ENCODE results near the gene JHY. TPM values are rescaled to one million over a fixed set of nuclear protein-coding genes. Genes with fewer than 3 reads are reported as not detected.

Gene JHY
- 1 to 10 TPM; 7.3 to 9.8 TPM for total RNA-seq
- 1 to 10 TPM; 8.0 to 10.0 (median 8.5) TPM for polyA plus RNA-seq (ENCODE audit: insufficient read length in 6 of 6)
- long read RNA-seq, donor 1, partial matches to known transcripts: 5 of 5 reads
- long read RNA-seq, donor 1, other reads (novel, unspliced or antisense): 0 of 5 reads
- long read RNA-seq, donor 2: 0 reads
- long read RNA-seq, donor 3, partial matches to known transcripts: 0 of 1 reads
- long read RNA-seq, donor 3, other reads (novel, unspliced or antisense): 0 of 1 reads
- long read RNA-seq, donor 4, partial matches to known transcripts: 2 of 2 reads
- long read RNA-seq, donor 4, other reads (novel, unspliced or antisense): 0 of 2 reads
- long read RNA-seq, donor 5, partial matches to known transcripts: 0 of 1 reads
- long read RNA-seq, donor 5, other reads (novel, unspliced or antisense): 0 of 1 reads
- long read RNA-seq, donor 6, partial matches to known transcripts: 1,090 of 1,470 reads
- long read RNA-seq, donor 6, other reads (novel, unspliced or antisense): 380 of 1,470 reads
- long read RNA-seq, donor 7: 0 reads
- long read RNA-seq, donor 8, partial matches to known transcripts: 0 of 1 reads
- long read RNA-seq, donor 8, other reads (novel, unspliced or antisense): 0 of 1 reads
- long read RNA-seq, donor 9: 0 reads
- long read RNA-seq, donor 10, partial matches to known transcripts: 1 of 1 reads
- long read RNA-seq, donor 10, other reads (novel, unspliced or antisense): 0 of 1 reads
- long read RNA-seq, donor 11, partial matches to known transcripts: 0 of 1 reads
- long read RNA-seq, donor 11, other reads (novel, unspliced or antisense): 0 of 1 reads
- long read RNA-seq, donor 12: 0 reads

DNA sequence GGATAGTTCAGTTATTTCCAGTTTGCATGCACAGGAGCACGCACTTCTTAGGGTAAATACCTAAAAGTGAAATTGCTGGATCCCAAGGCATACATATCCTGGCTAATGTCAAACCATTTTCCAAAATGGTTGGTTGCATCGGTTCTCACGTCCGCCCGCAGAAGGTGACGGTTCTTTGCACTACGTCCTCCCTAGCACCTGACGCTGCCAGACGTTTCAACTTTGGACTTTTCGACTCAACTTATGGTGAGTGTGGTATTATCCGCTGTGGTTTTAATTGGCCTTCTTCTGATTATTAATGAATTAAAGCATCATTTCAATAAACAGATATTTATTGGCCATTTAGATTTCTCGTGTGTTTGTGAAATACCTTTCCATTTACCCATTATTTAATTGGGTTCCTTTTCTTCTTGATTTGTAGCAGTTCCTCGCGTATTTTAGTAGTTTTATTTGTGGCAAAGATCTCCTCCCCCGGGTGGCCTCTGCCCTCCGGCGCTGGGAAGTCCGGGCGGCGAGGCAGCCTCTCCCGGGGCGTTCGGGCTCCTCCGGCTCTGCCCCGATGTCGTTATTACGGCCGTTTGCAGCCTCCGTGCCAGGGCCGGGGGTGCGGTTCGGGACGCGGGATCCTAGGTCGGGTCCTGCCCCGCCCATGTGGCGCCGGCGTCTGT, at the start of gene JHY:
Gene JHY, plus strand, starts transcription at position 571 of the 668 bp plus-strand sequence. CDS start 3,091 bp downstream, outside the sequence.
- Histone ChIP-seq H3K4me1 (peaks cover 7 to 8% of the 10 kb centered on the region in 2 donors), H3K4me3 (peak within 1 kb of the TSS; percentile 60 to 62), H3K27me3 (peaks cover 0 to 19% of the 10 kb centered on the region in 2 donors), H3K9me3 (no peaks in the 10 kb centered on the region), H3K27ac (peak within 1 kb of the TSS; percentile 87 to 91), H3K36me3 (no peaks in the 10 kb centered on the region)
- intact Hi-C loops (cut with DNase I): no loop called here
- TF ChIP-seq, protein P1, sequence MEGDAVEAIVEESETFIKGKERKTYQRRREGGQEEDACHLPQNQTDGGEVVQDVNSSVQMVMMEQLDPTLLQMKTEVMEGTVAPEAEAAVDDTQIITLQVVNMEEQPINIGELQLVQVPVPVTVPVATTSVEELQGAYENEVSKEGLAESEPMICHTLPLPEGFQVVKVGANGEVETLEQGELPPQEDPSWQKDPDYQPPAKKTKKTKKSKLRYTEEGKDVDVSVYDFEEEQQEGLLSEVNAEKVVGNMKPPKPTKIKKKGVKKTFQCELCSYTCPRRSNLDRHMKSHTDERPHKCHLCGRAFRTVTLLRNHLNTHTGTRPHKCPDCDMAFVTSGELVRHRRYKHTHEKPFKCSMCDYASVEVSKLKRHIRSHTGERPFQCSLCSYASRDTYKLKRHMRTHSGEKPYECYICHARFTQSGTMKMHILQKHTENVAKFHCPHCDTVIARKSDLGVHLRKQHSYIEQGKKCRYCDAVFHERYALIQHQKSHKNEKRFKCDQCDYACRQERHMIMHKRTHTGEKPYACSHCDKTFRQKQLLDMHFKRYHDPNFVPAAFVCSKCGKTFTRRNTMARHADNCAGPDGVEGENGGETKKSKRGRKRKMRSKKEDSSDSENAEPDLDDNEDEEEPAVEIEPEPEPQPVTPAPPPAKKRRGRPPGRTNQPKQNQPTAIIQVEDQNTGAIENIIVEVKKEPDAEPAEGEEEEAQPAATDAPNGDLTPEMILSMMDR (IDR thresholded peaks at IDR 0.05): no peak
- ATAC-seq (no peak), DNase-seq (peak in 2 of 4 donors; percentile 53 to 75)

DNA sequence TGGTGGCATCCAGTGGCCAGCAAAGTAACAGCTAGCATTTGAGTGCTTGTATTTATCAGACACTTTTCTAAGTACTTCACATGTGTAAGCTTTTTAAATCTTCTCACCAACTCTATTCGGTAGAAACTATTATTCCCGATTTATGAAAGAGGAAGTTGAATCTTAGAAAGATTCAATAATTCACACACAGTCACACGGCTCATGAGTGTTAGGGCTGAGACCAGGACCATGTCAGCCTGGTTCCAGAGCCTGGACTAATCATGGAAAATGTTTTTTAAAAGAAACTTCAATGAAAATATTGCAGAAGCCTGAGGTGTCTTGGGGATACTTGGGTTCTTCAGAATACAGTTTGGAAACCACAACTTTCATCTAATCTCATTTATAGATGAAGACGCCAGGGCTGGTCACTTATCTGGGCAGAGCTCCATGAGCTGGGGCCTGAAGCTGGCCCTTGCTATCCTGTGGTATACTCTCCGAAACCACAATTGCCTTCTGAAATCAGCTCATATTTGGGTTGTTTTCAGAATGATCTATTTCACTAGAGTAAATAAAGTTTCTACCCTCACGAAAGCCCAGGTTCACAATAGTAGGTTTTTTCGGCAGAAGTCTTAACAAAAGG, 48.6 kb upstream of the JHY start:
- TF ChIP-seq, protein P1 (IDR thresholded peaks at IDR 0.05): no peak
- no peak overlapping the region for H3K4me3 ChIP-seq
- no peaks in the 10 kb centered on the region for H3K9me3 ChIP-seq
- no peaks in the 10 kb centered on the region for H3K4me1 ChIP-seq
- no peak overlapping the region for H3K27ac ChIP-seq
- H3K27me3 ChIP-seq: no peaks in the 10 kb centered on the region
- ATAC-seq (no peak), DNase-seq (no peak)
- intact Hi-C loops (cut with DNase I): no loop called here
- no peaks in the 10 kb centered on the region for H3K36me3 ChIP-seq

DNA sequence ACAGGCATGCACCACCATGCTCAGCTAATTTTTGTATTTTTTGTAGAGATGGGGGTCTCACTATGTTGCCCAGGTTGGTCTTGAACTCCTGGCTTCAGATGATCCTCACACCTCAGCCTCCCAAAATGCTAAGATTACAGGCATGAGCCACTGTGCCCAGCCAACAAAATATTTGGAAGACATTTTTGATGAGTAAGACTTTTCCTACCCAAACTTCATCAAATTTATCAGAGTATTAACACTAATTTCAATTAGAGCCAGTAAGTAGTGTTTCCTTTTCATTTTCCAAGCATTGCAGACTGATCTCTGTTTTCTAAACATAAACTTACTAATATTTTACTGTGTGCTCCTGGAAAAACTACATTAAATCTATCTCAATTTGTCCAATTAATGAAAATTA, 45.6 kb upstream of the JHY start:
- TF ChIP-seq, protein P1 (IDR thresholded peaks at IDR 0.05): no peak
- no peak overlapping the region for H3K27ac ChIP-seq
- no peaks in the 10 kb centered on the region for H3K9me3 ChIP-seq
- ATAC-seq (no peak), DNase-seq (no peak)
- no peaks in the 10 kb centered on the region for H3K27me3 ChIP-seq
- intact Hi-C loops (cut with DNase I): no loop called here
- H3K36me3 ChIP-seq: no peaks in the 10 kb centered on the region
- H3K4me1 ChIP-seq: no peaks in the 10 kb centered on the region
- H3K4me3 ChIP-seq: no peak overlapping the region

DNA sequence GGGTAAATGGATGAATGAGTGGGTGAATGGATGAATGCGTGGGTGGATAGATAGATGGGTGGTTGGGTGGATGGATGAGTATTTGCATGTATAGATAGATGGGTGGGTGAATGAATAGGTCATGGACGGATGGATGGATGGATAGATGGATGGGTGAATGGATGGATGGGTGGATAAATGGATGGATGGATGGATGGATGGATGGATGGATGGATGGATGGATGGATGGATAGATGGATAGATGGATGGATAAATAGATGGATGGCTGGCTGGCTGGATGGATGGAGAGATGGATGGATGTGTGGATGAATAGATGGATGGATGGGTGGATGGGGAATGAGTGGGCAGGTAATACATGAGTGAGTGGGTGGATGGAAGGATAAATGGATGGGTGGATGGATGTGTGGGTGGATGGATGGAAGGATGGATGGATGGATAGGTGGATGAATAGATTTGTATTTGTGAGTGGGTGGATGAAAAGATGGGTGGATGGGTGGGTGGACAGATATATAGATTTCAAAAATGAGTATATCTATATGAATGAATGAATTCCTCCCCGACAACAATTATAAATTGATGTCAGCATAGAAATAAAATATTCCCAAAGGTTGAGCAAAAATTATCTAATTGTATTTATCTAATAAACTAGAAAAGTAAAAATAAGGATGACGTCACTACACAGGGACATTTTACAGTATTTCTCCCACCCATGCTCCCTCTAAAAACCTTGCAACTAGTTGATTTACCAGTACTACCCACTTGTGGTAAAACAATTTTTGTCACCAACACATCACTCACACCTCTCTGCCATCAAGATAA, 44.8 kb upstream of the JHY start:
- H3K4me3 ChIP-seq: no peak overlapping the region
- H3K27ac ChIP-seq: no peak overlapping the region
- H3K9me3 ChIP-seq: no peaks in the 10 kb centered on the region
- TF ChIP-seq, protein P1 (IDR thresholded peaks at IDR 0.05): no peak
- no peaks in the 10 kb centered on the region for H3K27me3 ChIP-seq
- H3K4me1 ChIP-seq: no peaks in the 10 kb centered on the region
- intact Hi-C loops (cut with DNase I): no loop called here
- ATAC-seq (no peak), DNase-seq (no peak)
- no peaks in the 10 kb centered on the region for H3K36me3 ChIP-seq

All from left lung (tissue), 14 donors.